Loucy (cell line): ENCODE measurements around the gene PLCG1.

ENCODE experiments used
- H2AFZ ChIP-seq: fragments of 200-600 bp; sonication (generic); 2 replicates; pipeline ENCODE4 v1.6.0; 2016; ENCODE audit warnings: antibody characterized with exemption, mild to moderate bottlenecking, low read length, moderate library complexity
- H3F3A ChIP-seq: fragments of 200-600 bp; 2 replicates; pipeline ENCODE4 v1.6.0; 2016; ENCODE audit warnings: antibody characterized with exemption, low read depth, mild to moderate bottlenecking
- H3K27me3 ChIP-seq: fragments of 200-600 bp; sonication (generic); 2 replicates; pipeline ENCODE4 v1.6.1; 2014; ENCODE audit warnings: low read length, mild to moderate bottlenecking; ENCODE audit not compliant: insufficient read depth, poor library complexity, severe bottlenecking
- H3K36me3 ChIP-seq: fragments of 200-600 bp; sonication (generic); 2 replicates; pipeline ENCODE4 v1.6.1; 2016; ENCODE audit warnings: low read length; ENCODE audit not compliant: insufficient read depth
- H3K4me1 ChIP-seq: fragments of 200-600 bp; sonication (generic); 2 replicates; pipeline ENCODE4 v1.5.1; 2014; ENCODE audit warnings: low read length, mild to moderate bottlenecking; ENCODE audit not compliant: insufficient read depth, poor library complexity, severe bottlenecking
- H3K4me2 ChIP-seq: fragments of 200-600 bp; sonication (generic); 2 replicates; pipeline ENCODE4 v1.6.0; 2014; ENCODE audit warnings: antibody characterized with exemption, low read length, low read depth, mild to moderate bottlenecking; ENCODE audit not compliant: poor library complexity, severe bottlenecking
- H3K4me3 ChIP-seq: fragments of 200-600 bp; sonication (generic); 2 replicates; pipeline ENCODE4 v1.5.1; 2014; ENCODE audit warnings: low read length, mild to moderate bottlenecking, mixed read lengths; ENCODE audit not compliant: poor library complexity, severe bottlenecking
- H3K79me2 ChIP-seq: fragments of 200-600 bp; sonication (generic); 2 replicates; pipeline ENCODE4 v1.6.1; 2014; ENCODE audit warnings: low read length; ENCODE audit not compliant: insufficient read depth
- H3K9ac ChIP-seq: fragments of 200-600 bp; sonication (generic); 2 replicates; pipeline ENCODE4 v1.6.0; 2014; ENCODE audit warnings: mild to moderate bottlenecking, low read depth, low read length, moderate library complexity; ENCODE audit not compliant: poor library complexity, severe bottlenecking
- H3K9me2 ChIP-seq: fragments of 200-600 bp; sonication (generic); replicated peaks from 2 replicates; pipeline ENCODE4 v1.6.1; 2016; ENCODE audit warnings: low read depth, low read length, mixed read lengths
- H3K9me3 ChIP-seq: fragments of 200-600 bp; sonication (generic); 2 replicates; pipeline ENCODE4 v1.6.1; 2014; ENCODE audit warnings: mild to moderate bottlenecking, antibody characterized with exemption, low read length, low read depth; ENCODE audit not compliant: insufficient read depth
- H4K20me1 ChIP-seq: fragments of 200-600 bp; sonication (generic); 2 replicates; pipeline ENCODE4 v1.6.0; 2014; ENCODE audit warnings: antibody characterized with exemption, low read length, mild to moderate bottlenecking; ENCODE audit not compliant: insufficient read depth, poor library complexity, severe bottlenecking
- EZH2phosphoT487 ChIP-seq: fragments of 200-600 bp; IDR thresholded peaks from 2 replicates; pipeline ENCODE4 v1.6.1; 2018; ENCODE audit warnings: antibody characterized with exemption, mild to moderate bottlenecking, moderate library complexity, borderline replicate concordance
- TF ChIP-seq, protein P1 (sequence below): fragments of 200-600 bp; sonication (generic); conservative IDR thresholded peaks from 2 replicates; pipeline ENCODE4 v1.5.1; 2014; ENCODE audit warnings: mild to moderate bottlenecking, antibody characterized with exemption, low read length

The PLCG1 gene

DNA sequence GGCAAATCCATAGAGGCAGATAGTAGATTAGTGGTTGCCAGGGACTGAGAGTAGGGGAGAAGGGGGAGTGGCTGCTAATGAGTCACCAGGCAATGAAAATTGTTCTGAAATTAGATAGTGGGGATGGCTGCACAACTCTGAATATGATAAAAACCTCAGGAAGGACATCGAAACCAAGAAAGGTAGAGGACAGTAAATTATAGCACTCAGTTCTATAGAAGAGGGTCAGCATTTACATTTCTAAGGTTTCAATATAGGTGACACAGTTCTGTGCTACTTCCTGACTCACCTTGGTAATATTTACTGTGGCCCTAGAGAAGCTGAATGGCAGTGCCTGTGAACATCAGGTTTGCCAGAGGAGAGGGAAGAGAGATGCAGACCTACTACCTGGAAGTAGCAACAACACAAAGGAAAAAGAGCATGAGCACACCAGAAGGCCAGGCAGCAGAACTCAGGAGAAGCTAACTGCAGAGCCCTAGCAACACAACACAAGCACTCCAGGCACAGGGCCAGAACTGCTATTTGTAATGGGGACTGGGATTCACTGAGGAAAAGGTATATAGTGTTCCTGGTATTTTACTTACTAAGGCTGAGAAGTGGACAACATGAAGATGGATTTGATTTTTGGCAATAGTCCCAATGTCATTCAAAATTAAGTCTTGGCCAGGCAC is 75.9 kb downstream of the PLCG1 start:
- TF ChIP-seq, protein P1, sequence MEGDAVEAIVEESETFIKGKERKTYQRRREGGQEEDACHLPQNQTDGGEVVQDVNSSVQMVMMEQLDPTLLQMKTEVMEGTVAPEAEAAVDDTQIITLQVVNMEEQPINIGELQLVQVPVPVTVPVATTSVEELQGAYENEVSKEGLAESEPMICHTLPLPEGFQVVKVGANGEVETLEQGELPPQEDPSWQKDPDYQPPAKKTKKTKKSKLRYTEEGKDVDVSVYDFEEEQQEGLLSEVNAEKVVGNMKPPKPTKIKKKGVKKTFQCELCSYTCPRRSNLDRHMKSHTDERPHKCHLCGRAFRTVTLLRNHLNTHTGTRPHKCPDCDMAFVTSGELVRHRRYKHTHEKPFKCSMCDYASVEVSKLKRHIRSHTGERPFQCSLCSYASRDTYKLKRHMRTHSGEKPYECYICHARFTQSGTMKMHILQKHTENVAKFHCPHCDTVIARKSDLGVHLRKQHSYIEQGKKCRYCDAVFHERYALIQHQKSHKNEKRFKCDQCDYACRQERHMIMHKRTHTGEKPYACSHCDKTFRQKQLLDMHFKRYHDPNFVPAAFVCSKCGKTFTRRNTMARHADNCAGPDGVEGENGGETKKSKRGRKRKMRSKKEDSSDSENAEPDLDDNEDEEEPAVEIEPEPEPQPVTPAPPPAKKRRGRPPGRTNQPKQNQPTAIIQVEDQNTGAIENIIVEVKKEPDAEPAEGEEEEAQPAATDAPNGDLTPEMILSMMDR = no peak
- no peak for TF ChIP-seq EZH2phosphoT487
- H3K9me2 ChIP-seq = no peaks in the 10 kb centered on the region
- no peaks in the 10 kb centered on the region for H3K27me3 ChIP-seq
- H3K9ac ChIP-seq = no peak overlapping the region
- H3K79me2 ChIP-seq = no peaks in the 10 kb centered on the region
- H2AFZ ChIP-seq = no peak overlapping the region
- 0 out of 2 replicates have a peak, but pooled peaks cover 3% of the 10 kb centered on the region for H3F3A ChIP-seq
- no peaks in the 10 kb centered on the region for H3K36me3 ChIP-seq
- H3K4me3 ChIP-seq = no peak overlapping the region
- H3K9me3 ChIP-seq = no peaks in the 10 kb centered on the region
- no peaks in the 10 kb centered on the region for H4K20me1 ChIP-seq
- peaks cover 12% of the 10 kb centered on the region for H3K4me1 ChIP-seq
- no peak overlapping the region for H3K4me2 ChIP-seq

GRCh38 chr20:41214202-41214601 is 76.9 kb downstream of the PLCG1 start:
- TF ChIP-seq, protein P1 = no peak
- no peak for TF ChIP-seq EZH2phosphoT487
- H3K27me3 ChIP-seq = no peaks in the 10 kb centered on the region
- no peaks in the 10 kb centered on the region for H3K36me3 ChIP-seq
- H3K9me2 ChIP-seq = no peaks in the 10 kb centered on the region
- no peak overlapping the region for H2AFZ ChIP-seq
- no peaks in the 10 kb centered on the region for H4K20me1 ChIP-seq
- no peaks in the 10 kb centered on the region for H3K79me2 ChIP-seq
- H3K4me3 ChIP-seq = no peak overlapping the region
- 0 out of 2 replicates have a peak, but pooled peaks cover 3% of the 10 kb centered on the region for H3F3A ChIP-seq
- no peak overlapping the region for H3K4me2 ChIP-seq
- H3K9ac ChIP-seq = no peak overlapping the region
- H3K4me1 ChIP-seq = peaks cover 12% of the 10 kb centered on the region
- H3K9me3 ChIP-seq = no peaks in the 10 kb centered on the region

- H3K4me2 ChIP-seq = no peak overlapping the region
- TF ChIP-seq EZH2phosphoT487 = no peak
- TF ChIP-seq, protein P1 = no peak
- no peaks in the 10 kb centered on the region for H4K20me1 ChIP-seq
- H3K36me3 ChIP-seq = no peaks in the 10 kb centered on the region
- no peak overlapping the region for H3K9ac ChIP-seq
- H3K9me2 ChIP-seq = no peaks in the 10 kb centered on the region
- no peaks in the 10 kb centered on the region for H3K27me3 ChIP-seq
- no peak overlapping the region for H3K4me3 ChIP-seq
- 0 out of 2 replicates have a peak, but pooled peaks cover 3% of the 10 kb centered on the region for H3F3A ChIP-seq
- no peak overlapping the region for H2AFZ ChIP-seq
- peaks cover 12% of the 10 kb centered on the region for H3K4me1 ChIP-seq
- no peaks in the 10 kb centered on the region for H3K9me3 ChIP-seq
- H3K79me2 ChIP-seq = no peaks in the 10 kb centered on the region
Measured at GRCh38 chr20:41214666-41215065, 77.3 kb downstream of the PLCG1 start.
